ENCODE results near the gene CUEDC2.

The CUEDC2 gene

GRCh38 chr10:102461187-102462054, 29.0 kb upstream of the CUEDC2 start (continued):
- TF ChIP-seq ZNF26 (tag by site-specific recombination; IDR thresholded peaks at IDR 0.05), result no peak
- no peak for TF ChIP-seq ZNF558 (tag by site-specific recombination; IDR thresholded peaks at IDR 0.05)
- TF ChIP-seq ZNF354C (tag by site-specific recombination; IDR thresholded peaks at IDR 0.05; ENCODE audit: borderline replicate concordance, low read depth), result no peak
- no peak for TF ChIP-seq ZNF544 (tag by site-specific recombination; IDR thresholded peaks at IDR 0.05)
- peak; percentile 46; the same call in 1 of the 2 replicates for TF ChIP-seq GLI4 (tag by site-specific recombination; IDR thresholded peaks at IDR 0.05)
- TF ChIP-seq ZNF112 (tag by site-specific recombination; IDR thresholded peaks at IDR 0.05), result no peak
- no peak for TF ChIP-seq PRDM1 (tag by site-specific recombination; IDR thresholded peaks at IDR 0.05)
- TF ChIP-seq ZIC2 (tag by site-specific recombination; IDR thresholded peaks at IDR 0.05), result no peak
- TF ChIP-seq TRIM28 (IDR thresholded peaks at IDR 0.05; ENCODE audit: borderline replicate concordance, low read length), result no peak
- TF ChIP-seq ZNF239 (tag by site-specific recombination; IDR thresholded peaks at IDR 0.05), result no peak
- TF ChIP-seq ZNF175 (tag by site-specific recombination; IDR thresholded peaks at IDR 0.05), result no peak
- peak; percentile 12; the same call in 1 of the 2 replicates for TF ChIP-seq ZBTB1 (tag by site-specific recombination; IDR thresholded peaks at IDR 0.05)
- TF ChIP-seq ZNF521 (tag by site-specific recombination; IDR thresholded peaks at IDR 0.05), result no peak
- peak; percentile 62 for TF ChIP-seq ZNF600 (tag by site-specific recombination; IDR thresholded peaks at IDR 0.05)
- TF ChIP-seq ZBTB26 (tag by site-specific recombination; optimal IDR thresholded peaks at IDR 0.05), result peak; percentile 98
- no peak for TF ChIP-seq ZNF791 (tag by site-specific recombination; IDR thresholded peaks at IDR 0.05)
- TF ChIP-seq ZSCAN16 (tag by site-specific recombination; IDR thresholded peaks at IDR 0.05), result no peak
- no peak for TF ChIP-seq ZNF645 (tag by site-specific recombination; IDR thresholded peaks at IDR 0.05)
- no peak for TF ChIP-seq ZNF549 (tag by site-specific recombination; IDR thresholded peaks at IDR 0.05)
- TF ChIP-seq ATF2 (tag by site-specific recombination; IDR thresholded peaks at IDR 0.05; ENCODE audit: low read depth), result no peak
- no peak for TF ChIP-seq ZNF654 (tag by site-specific recombination; IDR thresholded peaks at IDR 0.05; ENCODE audit: low read depth)
- TF ChIP-seq ZNF174 (tag by site-specific recombination; IDR thresholded peaks at IDR 0.05), result no peak
- no peak for TF ChIP-seq ZNF366 (tag by site-specific recombination; conservative IDR thresholded peaks at IDR 0.05)
- peak; percentile 75; the same call in 1 of the 2 replicates for TF ChIP-seq YY2 (tag by site-specific recombination; IDR thresholded peaks at IDR 0.05)
- no peak for TF ChIP-seq ZNF621 (tag by site-specific recombination; IDR thresholded peaks at IDR 0.05)
- peak; percentile 78 for TF ChIP-seq ZNF335 (tag by site-specific recombination; conservative IDR thresholded peaks at IDR 0.05)
- TF ChIP-seq ZNF292 (tag by site-specific recombination; IDR thresholded peaks at IDR 0.05; ENCODE audit: borderline replicate concordance, low read depth), result no peak
- no peak for TF ChIP-seq ZNF18 (tag by site-specific recombination; IDR thresholded peaks at IDR 0.05)
- TF ChIP-seq ZBTB7A (tag by site-specific recombination; IDR thresholded peaks at IDR 0.05; ENCODE audit: low read depth), result peak; percentile 46; the same call in 1 of the 2 replicates
- TF ChIP-seq ZNF394 (tag by site-specific recombination; IDR thresholded peaks at IDR 0.05; ENCODE audit: borderline replicate concordance), result peak; percentile 64; the same call in 1 of the 2 replicates
- 0 out of 2 replicates have a peak, but pooled peaks have one; percentile 39 for TF ChIP-seq OVOL3 (tag by site-specific recombination; IDR thresholded peaks at IDR 0.05)
- no peak for TF ChIP-seq ZNF776 (tag by site-specific recombination; IDR thresholded peaks at IDR 0.05; ENCODE audit: borderline replicate concordance)
- no peak for TF ChIP-seq KLF1 (tag by site-specific recombination; IDR thresholded peaks at IDR 0.05)
- TF ChIP-seq ZNF473 (tag by site-specific recombination; IDR thresholded peaks at IDR 0.05), result no peak
- TF ChIP-seq ZNF324 (tag by site-specific recombination; IDR thresholded peaks at IDR 0.05), result no peak; the same call in 1 of the 2 replicates
